ENCODE results near the gene CYBC1.

Gene CYBC1

GRCh38 chr17:82449883-82450356, 632 bp downstream of the CYBC1 start:
- no peaks in the 10 kb centered on the region for H3K9me3 ChIP-seq (ENCODE audit: control insufficient read depth, insufficient read depth, low read depth, low read length)
- peaks cover 4% of the 10 kb centered on the region; the same call in 1 of the 2 replicates for H3K4me1 ChIP-seq (ENCODE audit: control insufficient read depth, insufficient read depth, low read length)
- H3K27ac ChIP-seq (ENCODE audit: extremely low read depth, low read depth, low read length): peak overlapping the region; percentile 69; the same call in 1 of the 2 replicates
- peak overlapping the region; percentile 82 for H3K4me3 ChIP-seq (ENCODE audit: low read depth, low read length)
- CTCF ChIA-PET: interaction anchor here (1.0 kb wide), 1 partner anchor 104 kb away, joined by 4 read pairs; no protein-coding TSS in a partner anchor
- H3K36me3 ChIP-seq (ENCODE audit: control insufficient read depth in 2 of 2, insufficient read depth in 1 of 2, low read length in 2 of 2): peaks cover 0 to 17% of the 10 kb centered on the region in 2 experiments; a peak in 1 of 3 replicates
- POLR2A ChIA-PET: interaction anchor here (0.6 kb wide), 1 partner anchor 307 kb away, joined by 4 read pairs; no protein-coding TSS in a partner anchor
- TF ChIP-seq ZNF416 (tag by site-specific recombination; IDR thresholded peaks at IDR 0.05) (no peak), ZNF792 (tag by site-specific recombination; IDR thresholded peaks at IDR 0.05) (peak; percentile 20; the same call in 1 of the 2 replicates), ZNF138 (tag by site-specific recombination; IDR thresholded peaks at IDR 0.05; ENCODE audit: borderline replicate concordance) (no peak), TCF7L2 (IDR thresholded peaks at IDR 0.05; ENCODE audit: borderline replicate concordance, low read depth, low read length) (no peak), ZNF776 (tag by site-specific recombination; IDR thresholded peaks at IDR 0.05; ENCODE audit: borderline replicate concordance) (no peak), ZNF274 (IDR thresholded peaks at IDR 0.05; ENCODE audit: low read length) (no peak), ZNF274 (tag by site-specific recombination; IDR thresholded peaks at IDR 0.05; ENCODE audit: borderline replicate concordance) (no peak), ZNF335 (tag by site-specific recombination; conservative IDR thresholded peaks at IDR 0.05) (no peak), ZNF223 (tag by site-specific recombination; IDR thresholded peaks at IDR 0.05) (0 out of 2 replicates have a peak, but pooled peaks have one; percentile 14), ZNF324 (tag by site-specific recombination; IDR thresholded peaks at IDR 0.05) (no peak), ZNF830 (tag by site-specific recombination; IDR thresholded peaks at IDR 0.05; ENCODE audit: low read depth) (no peak), ZNF169 (tag by site-specific recombination; IDR thresholded peaks at IDR 0.05) (no peak), HOXA7 (CRISPR knock-in tag; IDR thresholded peaks at IDR 0.05; ENCODE audit: borderline replicate concordance) (no peak), ZNF518A (tag by site-specific recombination; conservative IDR thresholded peaks at IDR 0.05; ENCODE audit: low read depth) (no peak), BCL6B (tag by site-specific recombination; IDR thresholded peaks at IDR 0.05) (no peak), ZBTB20 (tag by site-specific recombination; IDR thresholded peaks at IDR 0.05) (no peak), ZBTB17 (tag by site-specific recombination; IDR thresholded peaks at IDR 0.05) (no peak), ZNF391 (tag by site-specific recombination; IDR thresholded peaks at IDR 0.05; ENCODE audit: borderline replicate concordance, low read depth) (no peak), ZNF26 (tag by site-specific recombination; IDR thresholded peaks at IDR 0.05) (no peak), IKZF3 (tag by site-specific recombination; IDR thresholded peaks at IDR 0.05) (no peak), ZNF2 (tag by site-specific recombination; IDR thresholded peaks at IDR 0.05) (no peak), ZNF747 (tag by site-specific recombination; IDR thresholded peaks at IDR 0.05) (no peak), ZNF571 (tag by site-specific recombination; IDR thresholded peaks at IDR 0.05) (no peak), SP3 (tag by site-specific recombination; IDR thresholded peaks at IDR 0.05) (no peak), ZNF19 (tag by site-specific recombination; IDR thresholded peaks at IDR 0.05; ENCODE audit: low read depth) (no peak), ZSCAN4 (tag by site-specific recombination; IDR thresholded peaks at IDR 0.05) (peak; percentile 64; the same call in 1 of the 2 replicates), SALL2 (tag by site-specific recombination; IDR thresholded peaks at IDR 0.05; ENCODE audit: borderline replicate concordance) (no peak)
